Measurements from ENCODE around the gene SESN1. TPM values are rescaled to one million over a fixed set of nuclear protein-coding genes. Genes with fewer than 3 reads are reported as not detected.

The SESN1 gene
- total and polyA plus RNA-seq, 2 donors (not counting 1 experiment from before 2014, with no cell fraction given) = 16.2 to 28.6 TPM

- ATAC-seq (ENCODE audit: low read depth) (no peak), DNase-seq (no peak)
- H2AFZ ChIP-seq (ENCODE audit: insufficient read depth, low read depth, low read length, poor library complexity, severe bottlenecking) = no peak overlapping the region
- H3K4me3 Mint-ChIP-seq = no peak overlapping the region
- peaks cover 6 to 20% of the 10 kb centered on the region in 2 donors for H3K4me1 ChIP-seq (ENCODE audit: control insufficient read depth in 2 of 2, insufficient read depth in 2 of 2, low read length in 2 of 2)
- peaks cover 19% of the 10 kb centered on the region for H3K4me1 Mint-ChIP-seq
- H3K27me3 ChIP-seq (replicated peaks in 1 of 4; ENCODE audit: control extremely low read depth in 1 of 4, control insufficient read depth in 3 of 4, insufficient read depth in 4 of 4, low read length in 3 of 4) = no peaks in the 10 kb centered on the region
- H3K27me3 Mint-ChIP-seq = no peaks in the 10 kb centered on the region
- peaks cover 5% of the 10 kb centered on the region for H3K79me2 ChIP-seq (ENCODE audit: control insufficient read depth, insufficient read depth, low read length)
- POLR2A ChIA-PET = no interaction called here
- no peak overlapping the region for H3K27ac ChIP-seq (ENCODE audit: low read length in 2 of 2)
- H4K20me1 ChIP-seq (ENCODE audit: control insufficient read depth, insufficient read depth, low read length, poor library complexity, severe bottlenecking) = no peaks in the 10 kb centered on the region
- H3K36me3 ChIP-seq (replicated peaks in 1 of 2; ENCODE audit: control extremely low read depth in 1 of 2, control insufficient read depth in 1 of 2, extremely low read depth in 1 of 2, insufficient read depth in 2 of 2, low read length in 1 of 2) = peaks cover 0 to 3% of the 10 kb centered on the region in 2 experiments
- H3K9me3 Mint-ChIP-seq (ENCODE audit: insufficient read depth) = no peaks in the 10 kb centered on the region
- no peak overlapping the region for H3K4me2 ChIP-seq (replicated peaks; ENCODE audit: low read depth, low read length, poor library complexity, severe bottlenecking)
- no peak overlapping the region for H3K27ac Mint-ChIP-seq
- 100% methylated on average over 1 of the region's 1 CpG for WGBS (ENCODE audit: insufficient coverage)
- intact Hi-C loops (cut with micrococcal nuclease) = no loop called here
- H3K9me3 ChIP-seq (ENCODE audit: control extremely low read depth in 1 of 3, control insufficient read depth in 2 of 3, insufficient read depth in 1 of 3, low read length in 2 of 3) = no peaks in the 10 kb centered on the region
- TF ChIP-seq CTCF (IDR thresholded peaks at IDR 0.05) (no peak), EZH2 (IDR thresholded peaks at IDR 0.05; ENCODE audit: borderline replicate concordance, insufficient read depth, low read depth, low read length, poor library complexity, severe bottlenecking) (no peak)
- H3K4me3 ChIP-seq (ENCODE audit: control extremely low read depth in 1 of 5, extremely low read depth in 1 of 5, insufficient read depth in 1 of 5, low read depth in 2 of 5, low read length in 4 of 5) = no peak overlapping the region
- CTCF ChIA-PET = no interaction called here
- H3K9ac ChIP-seq (ENCODE audit: low read length) = no peak overlapping the region
Observed at GRCh38 chr6:109034526-109034925, 60.1 kb downstream of the SESN1 start.

DNA sequence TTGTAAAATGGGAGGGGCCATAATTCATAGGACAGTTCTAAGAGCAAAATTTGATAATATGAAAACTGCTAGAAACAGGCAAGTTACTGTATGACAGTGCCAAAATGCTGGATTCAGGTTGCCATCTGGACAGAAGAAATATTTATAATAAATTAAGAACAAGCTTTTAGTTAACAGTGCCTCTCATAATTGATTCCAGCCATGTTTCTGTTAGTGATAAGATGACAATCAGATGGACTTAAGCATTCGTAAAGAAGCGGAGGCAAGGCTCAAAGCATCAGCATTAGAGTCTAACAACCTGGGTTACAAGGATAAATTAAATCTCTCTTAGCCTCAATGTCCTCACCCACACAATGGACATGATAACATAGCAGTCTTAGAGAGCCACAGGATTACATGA is 61.0 kb downstream of the SESN1 start:
- intact Hi-C loops (cut with micrococcal nuclease) = no loop called here
- Mint-ChIP-seq H3K4me3 (no peak overlapping the region), H3K27ac (no peak overlapping the region), H3K4me1 (peaks cover 18% of the 10 kb centered on the region), H3K9me3 (ENCODE audit: insufficient read depth) (no peaks in the 10 kb centered on the region), H3K27me3 (no peaks in the 10 kb centered on the region)
- peaks cover 0 to 3% of the 10 kb centered on the region in 2 experiments for H3K36me3 ChIP-seq (replicated peaks in 1 of 2; ENCODE audit: control extremely low read depth in 1 of 2, control insufficient read depth in 1 of 2, extremely low read depth in 1 of 2, insufficient read depth in 2 of 2, low read length in 1 of 2)
- H2AFZ ChIP-seq (ENCODE audit: insufficient read depth, low read depth, low read length, poor library complexity, severe bottlenecking) = no peak overlapping the region
- TF ChIP-seq CTCF (IDR thresholded peaks at IDR 0.05) (no peak), EZH2 (IDR thresholded peaks at IDR 0.05; ENCODE audit: borderline replicate concordance, insufficient read depth, low read depth, low read length, poor library complexity, severe bottlenecking) (no peak)
- peaks cover 6 to 20% of the 10 kb centered on the region in 2 donors for H3K4me1 ChIP-seq (ENCODE audit: control insufficient read depth in 2 of 2, insufficient read depth in 2 of 2, low read length in 2 of 2)
- H3K4me3 ChIP-seq (ENCODE audit: control extremely low read depth in 1 of 5, extremely low read depth in 1 of 5, insufficient read depth in 1 of 5, low read depth in 2 of 5, low read length in 4 of 5) = no peak overlapping the region
- no peaks in the 10 kb centered on the region for H3K27me3 ChIP-seq (replicated peaks in 1 of 4; ENCODE audit: control extremely low read depth in 1 of 4, control insufficient read depth in 3 of 4, insufficient read depth in 4 of 4, low read length in 3 of 4)
- ChIA-PET CTCF (no interaction called here), POLR2A (no interaction called here)
- H3K9me3 ChIP-seq (ENCODE audit: control extremely low read depth in 1 of 3, control insufficient read depth in 2 of 3, insufficient read depth in 1 of 3, low read length in 2 of 3) = no peaks in the 10 kb centered on the region
- no peak overlapping the region for H3K4me2 ChIP-seq (replicated peaks; ENCODE audit: low read depth, low read length, poor library complexity, severe bottlenecking)
- peaks cover 1% of the 10 kb centered on the region for H3K79me2 ChIP-seq (ENCODE audit: control insufficient read depth, insufficient read depth, low read length)
- ATAC-seq (ENCODE audit: low read depth) (no peak), DNase-seq (no peak)
- H3K9ac ChIP-seq (ENCODE audit: low read length) = no peak overlapping the region
- WGBS (ENCODE audit: insufficient coverage) = no CpG with 5 or more reads among the region's 2 CpGs
- no peaks in the 10 kb centered on the region for H4K20me1 ChIP-seq (ENCODE audit: control insufficient read depth, insufficient read depth, low read length, poor library complexity, severe bottlenecking)
- H3K27ac ChIP-seq (ENCODE audit: low read length in 2 of 2) = no peak overlapping the region
